GM21367 (cell line): ENCODE data around the gene SPATA12.
"Not testable (repeated sequence)": the region's sequence is repeated elsewhere in the genome, so short reads cannot be mapped to it uniquely, and the experiment has no call there.

ENCODE experiments used
- ATAC-seq: cut with Tn5 transposase; IDR thresholded peaks from one replicate; pipeline ENCODE4 v1.9.1; 2021; ENCODE audit not compliant: unreplicated experiment

The SPATA12 gene

DNA sequence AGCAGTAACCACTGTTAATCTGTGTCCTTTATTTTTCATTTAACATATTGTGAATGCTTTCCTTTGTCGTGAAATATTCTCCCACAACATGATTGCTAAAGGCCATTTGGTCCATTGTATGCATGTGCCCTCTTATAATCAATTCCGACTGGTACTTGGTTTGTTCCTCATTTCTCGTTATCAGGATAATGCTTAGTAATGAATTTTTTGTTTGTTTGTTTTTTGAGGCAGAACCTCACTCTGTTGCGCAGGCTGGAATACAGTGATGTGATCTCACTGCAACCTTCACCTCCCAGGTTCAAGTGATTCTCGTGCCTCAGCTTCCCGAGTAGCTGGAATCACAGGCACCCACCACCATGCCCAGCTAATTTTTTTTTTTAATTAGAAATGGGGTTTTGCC lies 22.0 kb downstream of the SPATA12 start:
- ATAC-seq: no peak

DNA sequence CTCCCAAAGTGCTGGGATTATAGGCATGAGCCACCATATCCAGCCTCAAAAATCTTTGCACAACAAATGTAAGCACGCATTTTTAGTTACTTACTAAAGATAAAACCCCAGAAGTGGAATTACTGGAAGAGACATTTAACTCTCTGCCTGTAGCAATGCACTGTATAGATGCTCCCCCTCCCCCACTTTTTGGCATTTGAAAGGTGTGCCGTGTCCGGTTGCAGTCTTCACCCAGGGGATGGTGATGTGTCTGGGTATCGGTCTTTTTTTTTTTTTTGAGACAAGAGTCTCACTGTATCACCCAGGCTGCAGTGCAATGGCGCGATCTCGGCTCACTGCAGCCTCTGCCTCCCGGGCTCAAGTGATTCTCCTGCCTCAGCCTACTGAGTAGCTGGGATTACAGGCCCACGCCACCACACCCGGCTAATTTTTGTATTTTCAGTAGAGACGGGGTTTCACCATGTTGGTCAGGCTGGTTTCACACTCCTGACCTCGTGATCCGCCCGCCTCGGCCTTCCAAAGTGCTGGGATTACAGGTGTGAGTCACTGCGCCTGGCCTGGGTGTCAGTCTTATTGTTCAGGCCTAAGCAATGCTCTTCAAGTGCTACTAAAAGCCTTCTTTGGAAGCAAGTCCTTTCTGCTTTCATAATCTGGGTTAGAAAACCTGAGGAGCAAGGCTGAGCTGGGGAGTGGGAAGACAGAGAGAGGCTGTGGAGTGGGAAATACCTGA lies 23.0 kb downstream of the SPATA12 start:
- not testable (repeated sequence) for ATAC-seq

DNA sequence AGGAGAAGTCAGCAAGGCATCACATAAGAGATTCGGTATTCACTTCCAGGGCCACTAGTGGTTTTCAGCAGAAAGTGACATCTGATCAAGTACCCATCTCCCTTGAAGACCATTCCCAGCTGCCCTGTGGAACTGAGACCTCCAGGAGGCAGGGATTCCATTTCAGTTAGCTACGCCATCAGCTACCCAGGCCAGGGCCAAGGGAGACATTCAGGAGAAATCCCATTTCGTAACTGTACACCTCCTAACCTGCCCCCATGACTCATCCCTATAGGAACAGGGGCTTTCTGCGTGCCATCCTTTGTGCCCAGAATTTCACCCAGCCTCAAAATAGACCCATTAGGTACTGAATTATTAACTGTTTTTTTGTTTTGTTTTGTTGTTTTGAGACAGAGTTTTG lies 24.7 kb downstream of the SPATA12 start:
- no peak for ATAC-seq

DNA sequence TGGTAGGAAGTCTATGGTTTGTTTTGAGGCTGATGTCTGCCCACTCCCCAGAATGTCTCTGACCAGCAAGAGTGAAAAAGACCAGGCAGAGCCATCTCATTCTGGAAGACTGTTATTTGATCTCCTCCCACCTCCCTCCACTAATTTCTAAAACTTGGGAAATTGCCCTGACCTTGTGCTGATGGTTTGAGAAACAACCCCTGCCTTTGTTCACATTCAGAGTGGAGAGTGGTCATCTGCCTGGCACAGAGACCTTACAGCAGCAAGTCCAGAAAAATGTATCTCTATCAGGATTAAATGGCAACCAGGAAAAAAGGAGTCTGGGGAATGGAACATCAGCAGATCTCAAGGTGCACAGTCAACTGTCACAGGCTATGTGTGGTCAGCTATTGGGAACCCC lies 25.7 kb downstream of the SPATA12 start:
- ATAC-seq: no peak

DNA sequence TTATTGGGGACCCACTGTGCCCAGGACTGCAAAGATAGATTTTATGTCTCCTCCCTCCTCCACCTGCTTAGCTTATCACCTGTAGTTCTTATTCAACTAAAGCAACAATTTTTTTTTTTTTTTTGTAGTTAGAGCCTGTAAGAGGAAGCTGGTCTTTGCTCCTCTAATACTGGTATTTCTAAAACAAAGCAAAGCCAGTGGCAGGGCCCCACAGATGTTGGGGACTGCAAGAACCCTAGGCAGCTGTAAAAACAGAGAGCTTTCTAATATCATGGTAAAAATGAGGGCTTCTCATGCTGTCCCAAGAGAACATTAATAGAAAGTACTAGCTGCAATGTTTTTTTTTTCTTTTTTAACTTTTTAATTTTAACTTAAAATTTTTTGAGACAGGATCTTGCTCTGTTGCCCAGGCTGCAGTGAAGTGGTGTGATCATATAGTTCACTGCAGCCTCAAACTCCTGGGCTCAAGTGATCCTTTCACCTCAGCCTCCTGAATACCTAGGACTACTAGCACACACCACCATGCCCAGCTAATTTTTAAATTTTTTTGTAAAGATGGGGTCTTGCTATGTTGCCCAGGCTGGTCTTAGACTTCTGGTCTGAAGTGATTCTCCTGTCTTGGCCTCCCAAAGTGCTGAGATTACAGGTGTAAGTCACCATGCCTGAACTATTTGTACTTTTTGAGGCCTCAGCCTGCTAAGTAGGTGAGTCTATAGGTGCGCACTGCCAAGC lies 27.1 kb downstream of the SPATA12 start:
- ATAC-seq: no peak

DNA sequence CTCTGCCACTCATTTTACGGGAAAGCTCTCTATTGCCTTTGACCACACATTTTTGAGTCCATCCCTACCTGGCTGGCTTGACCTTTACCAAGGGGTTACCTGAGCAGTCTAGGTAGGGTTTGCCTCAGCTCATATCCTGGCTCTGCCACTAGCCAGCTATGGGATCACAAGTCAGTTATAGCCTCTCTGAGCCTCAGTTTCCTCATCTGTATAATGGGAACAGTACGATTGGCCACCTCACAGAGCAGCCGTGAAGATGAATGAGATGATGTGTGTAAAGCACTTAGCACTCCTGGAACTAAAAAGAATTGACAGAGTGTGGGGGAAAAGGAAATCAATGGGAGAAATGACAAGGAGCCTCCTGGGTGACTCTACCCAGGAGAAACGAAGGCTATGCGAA lies 28.0 kb downstream of the SPATA12 start:
- ATAC-seq: no peak

DNA sequence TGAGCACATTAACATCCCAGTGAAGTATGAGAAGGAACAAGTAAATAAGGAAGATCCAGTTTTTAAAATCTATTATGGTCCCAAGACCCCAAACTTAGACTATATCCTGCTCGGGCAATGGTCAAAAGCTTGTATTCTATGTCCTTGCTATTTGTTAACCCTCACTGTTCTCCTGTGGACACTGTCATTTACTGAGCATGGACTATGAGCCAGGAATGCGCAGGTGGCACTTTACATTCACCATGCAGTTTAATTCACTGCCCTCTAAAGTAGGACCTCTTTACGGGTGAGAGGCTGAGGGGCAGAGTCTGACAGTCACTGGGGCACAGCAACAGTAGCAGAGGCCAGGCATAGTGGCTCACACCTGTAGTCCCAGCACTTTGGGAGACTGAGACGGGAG lies 28.6 kb downstream of the SPATA12 start:
- ATAC-seq: no peak

DNA sequence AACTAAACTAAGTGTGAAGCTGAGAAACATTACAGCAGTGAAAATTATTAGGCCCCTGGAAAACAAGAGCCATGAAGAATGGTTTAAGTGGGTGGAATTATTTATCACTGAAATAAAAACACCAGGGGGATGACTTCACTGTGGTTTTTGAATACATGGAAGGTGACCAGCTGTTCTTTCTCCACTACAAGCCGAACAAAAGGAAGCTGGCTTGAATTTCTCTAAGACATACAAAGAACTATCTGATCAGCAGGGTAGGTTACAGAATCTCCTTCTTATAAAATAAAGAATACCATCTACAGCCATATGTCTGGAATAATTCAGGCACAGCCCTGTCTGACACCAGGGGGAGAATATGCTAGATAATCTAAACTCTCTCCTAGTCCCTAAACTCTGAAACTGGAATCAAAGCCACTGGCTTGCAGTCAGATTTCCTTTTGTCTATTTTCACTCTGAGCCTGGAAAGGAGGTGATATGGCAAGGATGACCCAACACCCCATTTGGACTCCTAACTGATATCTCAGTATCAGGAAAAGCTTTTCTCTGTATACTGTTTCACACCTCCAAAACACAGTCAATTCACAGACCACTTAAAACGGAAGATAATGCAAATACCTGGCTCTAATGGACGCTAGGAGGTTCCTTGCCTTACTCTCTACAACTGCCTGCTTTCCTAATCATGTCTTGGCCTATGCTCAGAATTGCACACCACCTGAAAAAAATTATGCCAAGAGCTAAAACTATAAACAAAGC lies 31.2 kb downstream of the SPATA12 start:
- no peak for ATAC-seq

DNA sequence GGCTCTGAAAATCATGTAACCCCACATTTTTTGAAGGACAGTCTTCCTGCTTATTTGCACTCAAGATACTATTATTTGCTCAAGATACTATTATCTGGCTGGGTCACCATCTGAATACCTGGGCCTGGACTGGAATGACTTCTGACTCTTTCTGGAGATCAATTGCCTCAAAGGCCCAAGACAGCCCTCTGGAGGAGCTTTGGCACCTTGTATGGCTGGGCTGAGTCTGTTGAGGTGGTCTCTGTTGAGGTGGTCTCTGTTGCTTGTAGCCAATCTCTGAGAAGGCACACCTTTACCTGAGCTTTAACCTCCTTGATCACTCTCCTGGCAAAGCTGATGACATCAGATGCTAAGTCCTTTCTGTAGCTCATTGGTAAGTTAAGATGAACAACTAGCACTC lies 33.0 kb downstream of the SPATA12 start:
- ATAC-seq: no peak

DNA sequence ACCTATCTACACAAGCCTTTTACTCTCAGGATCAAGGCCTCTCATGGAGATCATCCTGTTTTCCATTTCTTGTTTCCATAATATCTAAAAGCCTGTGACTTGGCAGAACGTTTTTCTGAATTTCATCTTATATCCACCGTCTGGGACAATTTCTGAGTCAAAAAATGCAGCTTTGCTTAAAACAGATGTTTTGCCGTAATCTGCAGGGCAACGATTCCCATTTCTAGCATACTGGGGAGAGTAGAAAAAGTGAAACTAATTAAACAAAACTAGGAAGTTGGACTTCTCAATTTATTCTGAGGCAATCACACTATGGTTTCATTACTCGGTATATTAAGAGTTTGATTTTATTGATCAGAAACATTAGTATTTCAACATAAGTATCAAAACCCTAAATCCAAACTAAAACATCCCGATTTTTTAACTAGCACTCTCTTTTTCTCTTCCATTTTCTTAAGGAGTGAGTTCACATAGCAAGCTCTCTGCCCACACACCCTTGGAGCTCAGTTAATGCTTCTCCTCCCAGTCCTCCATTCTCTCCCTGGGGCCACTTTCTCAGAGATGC lies 33.6 kb downstream of the SPATA12 start:
- ATAC-seq: no peak

DNA sequence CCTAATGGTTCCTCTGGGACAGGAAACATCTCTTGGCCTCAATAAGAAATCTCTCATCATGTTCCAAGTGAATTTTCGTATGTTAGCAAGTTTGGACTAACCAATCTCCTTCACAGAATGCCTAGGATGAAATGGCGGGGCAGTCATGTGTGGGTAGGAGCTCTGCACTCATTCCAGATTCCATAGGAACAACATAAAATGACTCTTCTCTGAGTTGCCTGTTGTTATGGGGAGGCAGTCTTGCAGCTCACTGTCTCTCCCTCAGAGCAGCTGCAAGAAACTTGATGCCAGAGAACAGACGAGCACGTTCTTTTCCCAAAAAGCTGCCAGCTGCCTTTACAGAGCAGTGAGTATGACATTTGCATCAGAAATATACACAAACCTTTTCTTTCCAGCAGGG lies 34.1 kb downstream of the SPATA12 start:
- ATAC-seq: no peak

DNA sequence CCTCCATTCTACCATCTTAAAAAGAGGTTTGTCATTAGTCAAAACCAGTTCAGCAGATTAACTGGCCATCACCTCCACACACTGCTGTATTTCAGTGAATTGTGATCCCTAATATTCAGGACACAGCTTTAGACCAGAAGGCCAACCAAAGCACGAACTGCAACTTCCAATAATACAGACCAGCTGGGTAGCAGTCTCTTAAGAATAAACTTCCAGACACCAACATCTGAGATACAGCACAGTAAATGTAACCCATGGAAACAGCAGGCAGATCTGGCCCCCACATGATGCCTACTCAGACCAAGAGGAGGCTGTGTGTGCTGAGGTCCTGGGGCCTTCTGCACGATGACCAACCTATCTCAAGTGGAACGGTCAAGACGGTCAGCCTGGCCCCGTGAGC lies 34.9 kb downstream of the SPATA12 start:
- ATAC-seq: no peak

DNA sequence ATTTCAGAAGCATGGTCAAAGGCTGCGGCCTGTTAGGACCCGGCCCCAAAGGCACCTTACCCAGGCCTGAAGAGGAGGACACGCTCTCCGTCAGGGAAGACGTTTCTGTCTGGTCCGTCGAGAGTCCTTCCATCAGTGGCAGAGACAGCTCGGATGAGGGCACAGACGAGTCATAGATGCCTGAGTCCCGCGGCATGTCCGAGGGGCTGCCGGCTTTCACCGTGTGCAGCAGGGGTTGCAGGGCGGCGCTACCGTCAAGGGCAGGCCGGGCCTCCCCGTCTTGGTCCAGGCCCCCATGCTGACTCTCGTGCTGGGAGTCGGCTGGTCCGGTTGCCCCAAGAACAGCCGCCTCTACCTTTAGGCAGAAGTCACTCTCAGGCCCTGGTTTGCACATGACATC lies 37.1 kb downstream of the SPATA12 start:
- ATAC-seq: no peak

DNA sequence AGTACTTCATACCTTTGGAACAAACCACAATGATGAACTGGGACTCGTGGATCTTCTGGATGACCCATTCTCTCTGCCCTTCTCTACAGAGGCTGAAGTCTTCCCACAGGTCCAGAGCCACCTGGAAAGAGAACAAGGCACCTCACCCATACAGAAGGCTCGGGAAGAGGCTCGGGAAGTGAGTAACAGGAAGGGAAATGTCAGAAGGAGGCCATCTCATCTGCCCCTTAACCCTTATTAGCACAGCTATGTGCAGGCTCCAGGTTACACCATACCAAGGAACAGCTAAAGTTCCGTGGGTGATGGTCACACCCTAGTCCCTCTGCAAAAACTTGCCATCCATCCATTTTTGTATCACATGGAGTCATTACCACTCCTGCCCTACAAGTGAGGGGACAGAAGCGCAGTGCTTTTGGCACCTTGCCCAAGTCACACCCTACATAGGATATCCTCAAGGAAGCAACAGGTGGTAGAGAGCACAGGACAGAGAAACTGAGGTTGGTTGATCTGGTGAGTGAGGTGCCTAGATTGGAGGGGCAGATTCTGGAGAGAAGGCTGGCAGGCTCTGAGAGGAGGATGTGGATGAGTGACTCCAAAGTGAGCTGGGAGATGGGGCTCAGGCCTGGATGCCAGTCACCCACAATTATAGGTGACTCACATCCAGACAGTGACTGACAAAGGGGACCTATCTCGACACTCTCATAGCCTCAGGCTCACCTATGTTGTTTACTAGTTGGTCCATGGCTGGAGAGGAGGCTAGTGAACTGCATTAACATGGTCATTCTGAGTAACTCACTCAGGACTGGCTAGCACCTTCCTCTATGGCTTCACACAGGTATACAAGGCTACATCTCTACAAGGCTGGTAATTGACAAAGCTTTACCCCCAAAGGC lies 38.2 kb downstream of the SPATA12 start:
- no peak for ATAC-seq

DNA sequence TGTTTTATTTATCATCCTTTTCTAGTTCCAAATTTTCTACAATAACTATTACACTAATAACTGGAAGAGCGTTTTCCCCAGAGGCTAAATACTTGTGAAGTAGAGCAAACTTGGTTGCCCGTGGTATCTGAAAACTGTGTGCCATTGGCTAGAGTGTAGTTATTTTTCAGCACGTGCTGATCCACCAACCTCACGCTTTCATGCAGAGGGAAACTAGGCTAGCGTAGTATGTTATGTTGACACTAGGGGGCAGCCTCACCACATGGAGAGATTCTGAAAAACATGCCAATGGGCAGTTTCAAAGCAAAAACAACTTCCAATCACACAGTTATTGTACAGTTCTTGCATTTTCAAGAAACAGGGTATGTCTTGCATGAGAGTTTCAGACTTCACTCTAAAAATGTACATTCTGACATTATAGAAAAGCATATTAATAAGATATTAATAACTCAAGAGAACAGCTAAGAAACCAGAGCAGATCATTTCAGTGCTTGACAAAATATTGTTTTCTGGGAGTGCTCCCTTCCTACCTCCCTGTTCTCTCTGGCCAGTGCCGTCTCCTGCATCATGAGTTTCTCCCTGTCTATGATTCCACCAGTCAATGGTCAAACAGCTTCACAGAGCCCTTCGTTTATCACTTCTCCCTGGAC lies 39.7 kb downstream of the SPATA12 start:
- no peak for ATAC-seq

DNA sequence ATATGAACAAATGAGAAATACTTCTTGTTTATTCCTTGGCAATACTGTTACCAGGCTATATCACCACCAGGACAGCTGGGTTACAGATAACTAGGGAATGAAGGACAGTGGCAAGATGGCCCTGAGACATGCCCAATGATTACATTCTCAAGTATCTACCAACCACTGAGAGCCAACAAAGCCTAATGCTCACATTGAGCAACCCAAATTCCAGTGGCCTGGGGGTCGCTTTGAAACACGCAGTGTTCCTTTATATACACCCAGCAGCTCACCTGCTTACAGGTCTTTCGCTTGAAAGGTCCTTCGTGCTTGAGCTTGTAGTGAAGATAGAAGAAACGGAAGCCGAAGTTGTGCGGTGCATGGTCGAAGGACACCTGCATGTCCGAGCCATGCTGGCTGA lies 45.1 kb downstream of the SPATA12 start:
- no peak for ATAC-seq

DNA sequence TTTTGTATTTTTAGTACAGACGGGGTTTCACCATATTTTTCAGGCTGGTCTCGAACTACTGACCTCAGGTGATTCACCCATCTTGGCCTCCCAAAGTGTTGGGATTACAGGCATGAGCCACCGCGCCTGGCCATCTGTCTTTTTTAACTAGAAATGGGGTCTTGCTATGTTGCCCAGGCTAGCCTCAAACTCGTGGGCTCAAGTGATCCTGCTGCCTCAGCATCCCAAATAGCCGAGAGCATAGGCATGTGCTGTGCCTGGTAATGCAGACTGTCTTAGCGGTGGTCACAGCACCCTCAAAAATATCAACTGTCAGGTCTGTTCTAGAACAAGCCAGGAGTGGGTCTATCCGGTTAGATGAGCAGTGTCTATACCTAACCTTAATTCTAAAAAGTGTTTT lies 48.2 kb downstream of the SPATA12 start:
- ATAC-seq: no peak

DNA sequence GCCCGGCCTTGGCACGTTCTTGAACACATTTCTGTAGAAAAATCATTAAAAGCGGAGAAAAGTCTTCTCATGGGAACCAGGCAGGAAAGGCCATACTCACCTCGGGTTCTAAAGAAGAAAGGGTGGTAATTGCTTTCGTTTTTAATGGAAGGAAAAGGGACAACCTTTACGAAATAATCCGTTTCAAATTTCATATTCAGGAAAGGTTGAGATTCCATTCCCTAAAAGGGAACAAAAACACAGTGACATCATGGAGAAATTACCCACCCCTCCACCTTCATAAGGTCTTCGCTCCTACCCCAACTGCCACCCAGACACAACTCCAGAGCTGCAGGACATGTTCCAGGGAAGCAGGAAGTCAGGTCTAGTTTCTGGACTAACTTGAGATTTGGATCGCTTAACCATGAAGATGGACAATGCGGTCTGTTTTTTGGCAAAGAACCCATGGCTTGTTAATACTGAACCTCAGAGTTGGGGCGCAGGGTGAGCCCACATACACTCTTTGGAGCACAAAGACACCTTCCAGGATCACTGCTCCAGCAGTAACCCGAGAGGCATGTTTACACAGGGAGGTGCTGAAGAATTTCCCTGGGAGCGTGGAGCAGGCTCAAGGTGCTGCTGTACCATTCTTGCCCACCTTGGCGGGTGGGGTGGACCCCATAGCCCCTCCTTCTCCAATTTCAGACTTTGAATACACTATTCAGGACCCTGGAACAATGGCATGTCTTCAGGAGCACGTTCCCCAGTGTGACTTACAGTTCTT lies 49.2 kb downstream of the SPATA12 start:
- no peak for ATAC-seq

DNA sequence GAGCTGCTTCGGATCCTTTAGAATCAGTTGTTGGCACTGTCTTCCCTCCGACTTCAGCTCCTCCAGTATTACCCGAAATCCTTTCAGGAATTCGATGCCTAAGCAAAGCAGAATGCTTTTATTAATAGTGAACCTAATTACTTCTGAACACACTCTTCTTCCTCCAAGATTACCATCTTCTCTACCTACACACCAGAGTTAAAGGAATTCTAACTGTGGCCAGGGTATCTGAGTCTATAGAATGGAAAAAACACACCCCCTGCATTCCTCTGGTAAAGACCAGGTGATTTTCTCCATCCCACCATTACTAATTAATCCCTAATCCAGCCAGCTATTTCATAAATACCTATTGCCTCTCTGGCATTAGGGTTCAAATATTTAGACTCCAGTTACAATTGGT lies 49.8 kb downstream of the SPATA12 start:
- no peak for ATAC-seq
